ENCODE data around the gene TFB1M.
"Not testable (repeated sequence)": the region's sequence is repeated elsewhere in the genome, so short reads cannot be mapped to it uniquely, and the experiment has no call there.

The TFB1M gene

GRCh38 chr6:155244434-155244833, 69.8 kb downstream of the TFB1M start:
- DNase-seq (ENCODE audit: low read depth in 2 of 2, low spot score in 1 of 2): no peak

DNA sequence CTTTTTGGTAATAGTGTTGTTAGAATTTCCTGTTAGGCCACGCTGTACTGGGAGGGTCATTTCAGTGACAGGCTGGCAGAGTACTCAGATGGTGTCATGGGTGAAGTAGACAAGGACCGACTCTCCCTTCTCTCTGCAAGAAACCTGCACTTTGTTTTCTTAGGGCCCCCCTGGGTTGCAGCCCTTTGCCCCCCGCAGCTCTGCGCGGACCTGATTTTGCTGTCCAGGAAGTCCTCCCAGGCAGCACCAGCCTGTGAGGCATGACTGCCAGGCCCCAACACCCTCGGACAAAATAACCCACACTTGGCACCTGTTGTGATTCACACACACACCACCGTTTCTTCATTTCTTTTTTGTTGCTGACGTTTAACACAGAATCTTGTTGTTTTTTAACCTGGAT, 72.3 kb downstream of the TFB1M start:
- no peak for DNase-seq (ENCODE audit: low read depth in 2 of 2, low spot score in 1 of 2)

- DNase-seq (ENCODE audit: low read depth in 2 of 2, low spot score in 1 of 2): no peak
Observed at GRCh38 chr6:155240905-155241600, 73.2 kb downstream of the TFB1M start.

GRCh38 chr6:155237613-155238012, 76.7 kb downstream of the TFB1M start:
- DNase-seq (ENCODE audit: low read depth in 2 of 2, low spot score in 1 of 2): no peak

- DNase-seq (ENCODE audit: low read depth in 2 of 2, low spot score in 1 of 2): no peak
Observed at GRCh38 chr6:155235087-155235486, 79.2 kb downstream of the TFB1M start.

DNA sequence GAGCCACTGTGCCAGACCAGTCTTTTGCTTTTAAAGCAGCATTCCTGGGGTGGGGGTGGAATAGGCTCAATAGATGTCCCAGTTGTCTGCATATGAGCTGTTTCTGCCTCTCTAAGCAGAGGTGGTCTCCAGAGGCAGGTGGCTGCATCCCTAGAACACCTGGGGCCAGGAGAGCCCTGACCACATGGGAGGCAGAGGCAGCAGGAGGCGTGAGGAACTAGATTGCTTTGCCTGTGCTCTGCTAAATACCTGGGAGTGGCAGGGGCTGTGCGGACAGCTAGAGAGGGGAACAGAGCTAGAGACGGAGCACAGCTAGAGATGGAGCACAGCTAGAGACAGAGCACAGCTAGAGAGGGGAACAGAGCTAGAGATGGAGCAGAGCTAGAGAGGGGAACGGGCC, 79.6 kb downstream of the TFB1M start:
- no peak for DNase-seq (ENCODE audit: low read depth in 2 of 2, low spot score in 1 of 2)

DNA sequence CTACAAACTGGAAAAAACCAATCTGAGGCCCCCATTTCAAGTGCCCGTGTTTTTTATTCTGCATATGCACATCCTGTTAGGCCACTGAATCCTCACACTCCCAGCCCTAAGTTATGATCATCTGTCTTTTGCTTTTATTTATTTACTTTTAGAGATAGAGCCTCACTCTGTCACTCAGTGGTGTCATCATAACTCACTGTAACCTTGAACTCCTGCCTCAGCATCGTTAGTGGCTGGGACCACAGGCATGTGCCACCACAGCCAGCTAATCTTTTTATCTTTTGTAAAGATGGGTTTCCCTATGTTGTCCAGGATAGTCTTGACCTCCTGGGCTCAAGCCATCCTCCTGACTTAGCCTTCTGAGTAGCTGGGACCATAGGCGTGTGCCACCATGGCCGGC, 80.1 kb downstream of the TFB1M start:
- DNase-seq (ENCODE audit: low read depth in 2 of 2, low spot score in 1 of 2): no peak

- no peak for DNase-seq (ENCODE audit: low read depth in 2 of 2, low spot score in 1 of 2)
Observed at GRCh38 chr6:155232848-155233247, 81.4 kb downstream of the TFB1M start.

DNA sequence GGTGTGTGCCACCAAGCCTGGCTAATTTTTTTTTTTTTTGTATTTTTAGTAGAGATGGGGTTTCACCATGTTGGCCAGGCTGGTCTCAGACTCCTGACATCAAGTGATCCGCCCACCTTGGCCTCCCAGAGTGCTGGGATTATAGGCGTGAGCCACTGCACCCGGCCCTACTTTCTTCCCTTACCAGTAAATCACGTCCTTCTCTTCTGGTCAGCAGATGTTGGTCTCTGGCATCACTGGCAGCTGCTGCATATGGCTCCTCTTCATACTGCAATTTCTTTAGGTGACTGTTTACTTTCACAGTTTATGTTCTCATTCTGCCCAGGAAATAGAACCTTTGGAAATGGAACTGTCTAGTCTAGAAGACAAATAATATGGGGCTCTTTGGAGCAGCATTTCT, 83.3 kb downstream of the TFB1M start:
- not testable (repeated sequence) for DNase-seq (ENCODE audit: low read depth in 2 of 2, low spot score in 1 of 2)

GRCh38 chr6:155228546-155229166, 85.6 kb downstream of the TFB1M start:
- no peak for DNase-seq (ENCODE audit: low read depth in 2 of 2, low spot score in 1 of 2)

GRCh38 chr6:155227046-155227445, 87.2 kb downstream of the TFB1M start:
- DNase-seq (ENCODE audit: low read depth in 2 of 2, low spot score in 1 of 2): no peak

DNA sequence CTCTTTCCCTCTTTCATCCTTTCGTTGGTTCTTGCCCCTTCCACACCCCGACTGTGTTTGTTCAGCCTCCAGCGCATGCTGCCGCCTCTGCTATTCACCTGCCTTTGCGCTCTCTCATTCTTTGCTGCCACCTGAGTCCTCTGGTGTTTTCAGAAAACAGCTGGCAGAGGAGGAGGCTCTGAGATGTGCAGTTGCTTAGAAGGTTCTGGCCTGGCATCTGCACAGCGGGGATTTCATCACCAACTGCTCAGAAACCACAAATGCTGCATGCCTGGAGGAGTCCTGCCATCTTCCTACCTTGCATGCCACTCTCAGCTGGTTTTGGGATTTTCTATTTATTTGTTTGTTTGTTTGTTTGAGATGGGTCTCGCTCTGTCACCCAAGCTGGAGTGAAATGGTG, 89.7 kb downstream of the TFB1M start:
- DNase-seq (ENCODE audit: low read depth in 2 of 2, low spot score in 1 of 2): no peak

- DNase-seq (ENCODE audit: low read depth in 2 of 2, low spot score in 1 of 2): peak in 1 of 2 donors; percentile 5
Observed at GRCh38 chr6:155223646-155224451, 90.4 kb downstream of the TFB1M start.

- no peak for DNase-seq (ENCODE audit: low read depth in 2 of 2, low spot score in 1 of 2)
Observed at GRCh38 chr6:155222506-155222905, 91.8 kb downstream of the TFB1M start.

- DNase-seq (ENCODE audit: low read depth in 2 of 2, low spot score in 1 of 2): no peak
Observed at GRCh38 chr6:155221086-155221485, 93.2 kb downstream of the TFB1M start.

DNA sequence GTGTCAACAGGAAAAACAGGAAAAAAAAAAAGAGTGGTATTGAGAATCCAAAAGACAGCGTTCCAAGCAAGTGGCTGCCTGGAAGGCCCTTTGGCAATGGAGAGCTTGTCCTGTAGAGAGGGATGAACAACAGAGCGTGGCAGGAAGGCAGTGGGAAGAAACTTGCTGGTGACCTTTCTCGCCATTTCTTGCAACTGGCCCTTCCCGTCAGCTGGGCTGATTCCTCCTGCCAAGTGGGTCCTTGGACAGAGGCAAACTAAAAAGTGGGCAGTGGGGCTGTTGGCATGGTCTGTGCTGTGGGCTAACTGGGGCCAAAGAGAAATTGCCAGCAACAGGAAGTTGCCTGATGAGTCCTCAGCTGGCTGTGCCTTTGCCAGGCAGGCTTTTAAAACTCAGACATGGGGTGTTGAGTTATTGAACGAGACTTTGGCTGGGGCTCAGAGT, 94.4 kb downstream of the TFB1M start:
- no peak for DNase-seq (ENCODE audit: low read depth in 2 of 2, low spot score in 1 of 2)

DNA sequence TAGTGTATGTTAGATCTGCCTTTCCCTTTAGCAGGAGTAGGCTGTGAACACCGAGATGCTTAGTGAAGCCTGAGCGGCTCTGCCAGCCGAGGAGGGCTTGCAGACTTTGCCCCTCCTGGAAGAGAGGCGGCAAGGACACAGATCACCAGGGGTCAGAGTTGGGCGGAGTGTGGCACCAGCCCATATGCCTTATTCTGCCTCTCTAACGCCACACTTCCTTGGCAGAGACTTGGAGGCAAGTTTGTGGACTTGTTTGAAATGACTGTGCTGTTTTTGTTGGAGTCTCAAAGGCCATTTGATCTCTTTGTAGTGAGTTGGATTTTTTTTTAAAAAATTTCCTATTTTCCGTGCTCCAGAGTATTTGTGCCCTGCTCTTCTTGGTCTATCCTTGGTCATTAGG, 95.0 kb downstream of the TFB1M start:
- no peak for DNase-seq (ENCODE audit: low read depth in 2 of 2, low spot score in 1 of 2)

GRCh38 chr6:155218711-155219110, 95.6 kb downstream of the TFB1M start:
- not testable (repeated sequence) for DNase-seq (ENCODE audit: low read depth in 2 of 2, low spot score in 1 of 2)

DNA sequence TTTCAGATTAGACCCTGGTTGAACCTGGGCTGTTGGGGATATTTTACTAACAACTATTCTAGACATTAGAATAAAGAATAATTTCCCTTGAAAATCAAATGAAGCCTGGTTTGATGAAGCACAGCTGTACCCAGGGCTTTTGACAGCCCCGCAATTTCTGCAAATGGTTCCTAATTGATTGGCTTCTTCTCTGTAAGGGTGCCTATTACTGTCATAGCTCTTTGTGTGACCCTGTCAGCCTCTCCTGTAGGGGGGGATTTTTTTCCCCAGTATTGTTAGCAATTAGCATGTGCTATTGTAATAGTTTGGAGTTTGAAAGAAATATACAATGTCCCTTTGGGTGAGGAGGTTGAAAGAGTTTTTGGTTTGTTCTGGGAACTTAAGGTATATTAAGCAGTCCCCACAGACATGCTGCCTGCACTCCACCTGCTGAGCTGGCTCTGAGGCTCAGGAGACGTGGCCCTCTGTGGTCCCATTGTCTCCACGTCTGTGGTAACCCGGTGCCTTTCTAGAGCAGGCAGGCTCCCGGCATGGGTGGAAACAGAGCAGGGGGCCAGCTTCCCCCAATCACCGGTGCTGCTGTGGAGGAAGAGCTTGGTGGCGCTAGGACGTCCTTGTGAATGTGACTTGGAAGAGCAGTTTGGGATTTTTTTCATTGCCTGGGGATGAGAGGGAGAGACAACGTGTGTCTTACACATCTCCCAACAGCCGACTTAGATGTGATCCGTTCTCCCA, 97.8 kb downstream of the TFB1M start:
- no peak for DNase-seq (ENCODE audit: low read depth in 2 of 2, low spot score in 1 of 2)

GRCh38 chr6:155215906-155216305, 98.4 kb downstream of the TFB1M start:
- DNase-seq (ENCODE audit: low read depth in 2 of 2, low spot score in 1 of 2): no peak

GRCh38 chr6:155213611-155214372, 100.5 kb downstream of the TFB1M start:
- DNase-seq (ENCODE audit: low read depth in 2 of 2, low spot score in 1 of 2): no peak

Data from stimulated activated CD8-positive, alpha-beta memory T cell treated with anti-CD3 and anti-CD28 coated beads, Interleukin-4, amount 100 ng/mL, for 4 hours (primary cell).